ENCODE data around the gene FKBP2. TPM values are rescaled to one million over a fixed set of nuclear protein-coding genes. Genes with fewer than 3 reads are reported as not detected.

Gene FKBP2
- total and polyA plus RNA-seq, 4 donors = 60.8 to 241 (median 124) TPM

DNA sequence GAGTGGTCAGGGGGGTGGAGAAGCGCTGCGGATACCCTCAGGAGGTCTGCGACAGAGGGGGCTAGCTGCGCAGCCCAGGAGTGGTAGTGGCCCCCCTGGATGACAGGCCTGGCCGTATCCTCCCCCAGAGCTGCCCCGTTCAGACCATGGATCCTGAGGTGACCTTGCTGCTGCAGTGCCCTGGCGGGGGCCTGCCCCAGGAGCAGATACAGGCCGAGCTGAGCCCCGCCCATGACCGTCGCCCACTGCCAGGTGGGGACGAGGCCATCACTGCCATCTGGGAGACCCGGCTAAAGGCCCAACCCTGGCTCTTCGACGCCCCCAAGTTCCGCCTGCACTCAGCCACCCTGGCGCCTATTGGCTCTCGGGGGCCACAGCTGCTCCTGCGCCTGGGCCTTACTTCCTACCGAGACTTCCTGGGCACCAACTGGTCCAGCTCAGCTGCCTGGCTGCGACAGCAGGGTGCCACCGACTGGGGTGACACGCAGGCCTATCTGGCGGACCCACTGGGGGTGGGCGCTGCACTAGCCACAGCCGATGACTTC is 14.3 kb upstream of the FKBP2 start:
- Histone ChIP-seq H3K9ac (ENCODE audit: low read depth in 1 of 2, low read length in 2 of 2) (peak overlapping the region; percentile 14 to 89), H3K9me3 (ENCODE audit: control insufficient read depth in 4 of 4, low read length in 3 of 4) (no peaks in the 10 kb centered on the region), H3K27me3 (ENCODE audit: control insufficient read depth in 4 of 4, insufficient read depth in 4 of 4, low read length in 3 of 4) (no peaks in the 10 kb centered on the region), H3K36me3 (ENCODE audit: control insufficient read depth in 4 of 4, insufficient read depth in 3 of 4, low read depth in 1 of 4, low read length in 3 of 4) (peaks cover 0 to 14% (median 6%) of the 10 kb centered on the region in 4 donors), H3K4me3 (ENCODE audit: low read depth in 1 of 3, low read length in 3 of 3) (peak overlapping the region; percentile 51 to 97 (median 67)), H3K27ac (ENCODE audit: low read depth in 1 of 2, low read length in 2 of 2) (peak overlapping the region; percentile 52 to 92), H3K4me1 (ENCODE audit: control insufficient read depth in 4 of 4, insufficient read depth in 4 of 4, low read length in 3 of 4) (peaks cover 14 to 47% (median 30%) of the 10 kb centered on the region in 4 donors)
- DNase-seq (ENCODE audit: low spot score) = no peak
- TF ChIP-seq RXRA (IDR thresholded peaks at IDR 0.05) = peak in 1 of 2 donors; percentile 24
- TF ChIP-seq SP1 (IDR thresholded peaks at IDR 0.05) = no peak
- TF ChIP-seq, protein P1, sequence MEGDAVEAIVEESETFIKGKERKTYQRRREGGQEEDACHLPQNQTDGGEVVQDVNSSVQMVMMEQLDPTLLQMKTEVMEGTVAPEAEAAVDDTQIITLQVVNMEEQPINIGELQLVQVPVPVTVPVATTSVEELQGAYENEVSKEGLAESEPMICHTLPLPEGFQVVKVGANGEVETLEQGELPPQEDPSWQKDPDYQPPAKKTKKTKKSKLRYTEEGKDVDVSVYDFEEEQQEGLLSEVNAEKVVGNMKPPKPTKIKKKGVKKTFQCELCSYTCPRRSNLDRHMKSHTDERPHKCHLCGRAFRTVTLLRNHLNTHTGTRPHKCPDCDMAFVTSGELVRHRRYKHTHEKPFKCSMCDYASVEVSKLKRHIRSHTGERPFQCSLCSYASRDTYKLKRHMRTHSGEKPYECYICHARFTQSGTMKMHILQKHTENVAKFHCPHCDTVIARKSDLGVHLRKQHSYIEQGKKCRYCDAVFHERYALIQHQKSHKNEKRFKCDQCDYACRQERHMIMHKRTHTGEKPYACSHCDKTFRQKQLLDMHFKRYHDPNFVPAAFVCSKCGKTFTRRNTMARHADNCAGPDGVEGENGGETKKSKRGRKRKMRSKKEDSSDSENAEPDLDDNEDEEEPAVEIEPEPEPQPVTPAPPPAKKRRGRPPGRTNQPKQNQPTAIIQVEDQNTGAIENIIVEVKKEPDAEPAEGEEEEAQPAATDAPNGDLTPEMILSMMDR (IDR thresholded peaks at IDR 0.05; ENCODE audit: low read depth, low read length, missing input control) = no peak
- no peak for TF ChIP-seq FOXA1 (IDR thresholded peaks at IDR 0.05)
- TF ChIP-seq TAF1 (conservative IDR thresholded peaks at IDR 0.05) = no peak
- 21% methylated on average over 26 of the region's 26 CpGs for WGBS

DNA sequence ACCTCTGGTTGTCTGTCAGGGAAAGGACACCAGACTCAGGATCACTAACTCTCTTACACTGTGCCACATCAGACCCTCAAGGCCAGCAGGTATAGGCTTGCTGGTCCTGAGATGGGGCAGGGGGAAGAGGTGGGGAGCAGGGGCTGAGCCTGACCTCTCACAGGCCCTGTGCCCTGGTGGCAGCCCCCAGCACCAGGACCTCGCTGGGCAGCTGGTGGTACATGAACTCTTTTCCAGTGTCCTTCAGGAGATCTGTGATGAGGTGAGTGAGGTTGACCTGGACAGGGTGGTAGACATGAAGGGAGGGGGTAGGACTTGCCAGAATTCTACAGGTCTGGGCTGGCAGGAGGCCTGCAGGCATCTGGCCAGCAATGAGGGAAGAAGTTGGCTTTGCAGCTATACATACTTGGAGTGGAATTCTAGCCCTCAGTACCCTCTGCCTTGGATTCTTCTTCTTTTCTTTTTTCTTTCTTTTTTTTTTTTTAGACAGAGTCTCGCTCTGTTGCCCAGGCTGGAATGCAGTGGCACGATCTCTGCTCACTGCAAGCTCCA is 13.4 kb upstream of the FKBP2 start:
- WGBS = 88% methylated on average over 3 of the region's 3 CpGs
- H3K4me3 ChIP-seq (ENCODE audit: low read depth in 1 of 3, low read length in 3 of 3) = peak overlapping the region in 1 of 3 donors; percentile 51
- H3K27me3 ChIP-seq (ENCODE audit: control insufficient read depth in 4 of 4, insufficient read depth in 4 of 4, low read length in 3 of 4) = no peaks in the 10 kb centered on the region
- TF ChIP-seq, protein P1 (IDR thresholded peaks at IDR 0.05; ENCODE audit: low read depth, low read length, missing input control) = no peak
- TF ChIP-seq TAF1 (conservative IDR thresholded peaks at IDR 0.05) (no peak), RAD21 (IDR thresholded peaks at IDR 0.05) (no peak), YY1 (IDR thresholded peaks at IDR 0.05) (no peak), RXRA (IDR thresholded peaks at IDR 0.05) (no peak), FOXA1 (IDR thresholded peaks at IDR 0.05) (no peak), GABPA (IDR thresholded peaks at IDR 0.05 in 1 of 2, conservative IDR thresholded peaks at IDR 0.05 in 1 of 2) (no peak), HNF4G (IDR thresholded peaks at IDR 0.05) (no peak), FOXA2 (IDR thresholded peaks at IDR 0.05) (no peak), EGR1 (IDR thresholded peaks at IDR 0.05; ENCODE audit: low read depth in 2 of 2) (no peak), SP1 (IDR thresholded peaks at IDR 0.05) (no peak)
- TF ChIP-seq, protein P2, sequence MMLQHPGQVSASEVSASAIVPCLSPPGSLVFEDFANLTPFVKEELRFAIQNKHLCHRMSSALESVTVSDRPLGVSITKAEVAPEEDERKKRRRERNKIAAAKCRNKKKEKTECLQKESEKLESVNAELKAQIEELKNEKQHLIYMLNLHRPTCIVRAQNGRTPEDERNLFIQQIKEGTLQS (IDR thresholded peaks at IDR 0.05) = no peak
- TF ChIP-seq, protein P3, sequence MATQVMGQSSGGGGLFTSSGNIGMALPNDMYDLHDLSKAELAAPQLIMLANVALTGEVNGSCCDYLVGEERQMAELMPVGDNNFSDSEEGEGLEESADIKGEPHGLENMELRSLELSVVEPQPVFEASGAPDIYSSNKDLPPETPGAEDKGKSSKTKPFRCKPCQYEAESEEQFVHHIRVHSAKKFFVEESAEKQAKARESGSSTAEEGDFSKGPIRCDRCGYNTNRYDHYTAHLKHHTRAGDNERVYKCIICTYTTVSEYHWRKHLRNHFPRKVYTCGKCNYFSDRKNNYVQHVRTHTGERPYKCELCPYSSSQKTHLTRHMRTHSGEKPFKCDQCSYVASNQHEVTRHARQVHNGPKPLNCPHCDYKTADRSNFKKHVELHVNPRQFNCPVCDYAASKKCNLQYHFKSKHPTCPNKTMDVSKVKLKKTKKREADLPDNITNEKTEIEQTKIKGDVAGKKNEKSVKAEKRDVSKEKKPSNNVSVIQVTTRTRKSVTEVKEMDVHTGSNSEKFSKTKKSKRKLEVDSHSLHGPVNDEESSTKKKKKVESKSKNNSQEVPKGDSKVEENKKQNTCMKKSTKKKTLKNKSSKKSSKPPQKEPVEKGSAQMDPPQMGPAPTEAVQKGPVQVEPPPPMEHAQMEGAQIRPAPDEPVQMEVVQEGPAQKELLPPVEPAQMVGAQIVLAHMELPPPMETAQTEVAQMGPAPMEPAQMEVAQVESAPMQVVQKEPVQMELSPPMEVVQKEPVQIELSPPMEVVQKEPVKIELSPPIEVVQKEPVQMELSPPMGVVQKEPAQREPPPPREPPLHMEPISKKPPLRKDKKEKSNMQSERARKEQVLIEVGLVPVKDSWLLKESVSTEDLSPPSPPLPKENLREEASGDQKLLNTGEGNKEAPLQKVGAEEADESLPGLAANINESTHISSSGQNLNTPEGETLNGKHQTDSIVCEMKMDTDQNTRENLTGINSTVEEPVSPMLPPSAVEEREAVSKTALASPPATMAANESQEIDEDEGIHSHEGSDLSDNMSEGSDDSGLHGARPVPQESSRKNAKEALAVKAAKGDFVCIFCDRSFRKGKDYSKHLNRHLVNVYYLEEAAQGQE (IDR thresholded peaks at IDR 0.05) = no peak
- H3K36me3 ChIP-seq (ENCODE audit: control insufficient read depth in 4 of 4, insufficient read depth in 3 of 4, low read depth in 1 of 4, low read length in 3 of 4) = peaks cover 0 to 14% (median 6%) of the 10 kb centered on the region in 4 donors
- no peak for DNase-seq (ENCODE audit: low spot score)
- no peaks in the 10 kb centered on the region for H3K9me3 ChIP-seq (ENCODE audit: control insufficient read depth in 4 of 4, low read length in 3 of 4)
- peak overlapping the region in 1 of 2 donors; percentile 89 for H3K9ac ChIP-seq (ENCODE audit: low read depth in 1 of 2, low read length in 2 of 2)
- peaks cover 14 to 47% (median 30%) of the 10 kb centered on the region in 4 donors for H3K4me1 ChIP-seq (ENCODE audit: control insufficient read depth in 4 of 4, insufficient read depth in 4 of 4, low read length in 3 of 4)
- H3K27ac ChIP-seq (ENCODE audit: low read depth in 1 of 2, low read length in 2 of 2) = no peak overlapping the region

Measured in liver (tissue), 9 donors.